Activated T-cell treated with anti-CD3 and anti-CD28 coated beads, Interleukin-2, amount 50 U/mL, for 24 hours (primary cell): Measurements from ENCODE around the gene PF4V1.

Source experiments
- DNase-seq: peaks from one replicate; pipeline ENCODE4 v3.0.0-alpha.2; 2020
- H3K27ac Mint-ChIP-seq: 2 replicates; pipeline ENCODE4 v1.8.0; 2020; ENCODE audit warnings: mild to moderate bottlenecking, mixed read lengths
- H3K27me3 Mint-ChIP-seq: 2 replicates; pipeline ENCODE4 v1.8.0; 2020; ENCODE audit warnings: mixed read lengths
- H3K36me3 Mint-ChIP-seq: 2 replicates; pipeline ENCODE4 v1.8.0; 2020; ENCODE audit warnings: low read depth, mixed read lengths
- H3K4me1 Mint-ChIP-seq: 2 replicates; pipeline ENCODE4 v1.8.0; 2020; ENCODE audit warnings: low read depth, mixed read lengths
- H3K4me3 Mint-ChIP-seq: 2 replicates; pipeline ENCODE4 v1.8.0; 2020; ENCODE audit warnings: mild to moderate bottlenecking, moderate library complexity, mixed read lengths
- H3K9me3 Mint-ChIP-seq: 2 replicates; pipeline ENCODE4 v1.8.0; 2020; ENCODE audit warnings: mixed read lengths

PF4V1 gene

GRCh38 chr4:73870260-73870659, 17.2 kb downstream of the PF4V1 start:
- DNase-seq: no peak
- no peaks in the 10 kb centered on the region for H3K4me1 Mint-ChIP-seq
- peaks cover 30% of the 10 kb centered on the region for H3K27me3 Mint-ChIP-seq
- no peaks in the 10 kb centered on the region for H3K36me3 Mint-ChIP-seq
- no peak overlapping the region for H3K4me3 Mint-ChIP-seq
- no peak overlapping the region for H3K27ac Mint-ChIP-seq
- H3K9me3 Mint-ChIP-seq: no peaks in the 10 kb centered on the region

DNA sequence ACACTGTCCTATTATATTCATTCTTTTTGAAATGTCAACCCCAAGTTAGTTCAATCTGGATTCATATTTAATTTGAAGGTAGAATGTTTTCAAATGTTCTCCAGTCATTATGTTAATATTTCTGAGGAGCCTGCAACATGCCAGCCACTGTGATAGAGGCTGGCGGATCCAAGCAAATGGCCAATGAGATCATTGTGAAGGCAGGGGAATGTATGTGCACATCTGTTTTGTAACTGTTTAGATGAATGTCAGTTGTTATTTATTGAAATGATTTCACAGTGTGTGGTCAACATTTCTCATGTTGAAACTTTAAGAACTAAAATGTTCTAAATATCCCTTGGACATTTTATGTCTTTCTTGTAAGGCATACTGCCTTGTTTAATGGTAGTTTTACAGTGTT, 17.7 kb downstream of the PF4V1 start:
- no peak for DNase-seq
- H3K4me1 Mint-ChIP-seq: no peaks in the 10 kb centered on the region
- H3K27me3 Mint-ChIP-seq: peaks cover 30% of the 10 kb centered on the region

DNA sequence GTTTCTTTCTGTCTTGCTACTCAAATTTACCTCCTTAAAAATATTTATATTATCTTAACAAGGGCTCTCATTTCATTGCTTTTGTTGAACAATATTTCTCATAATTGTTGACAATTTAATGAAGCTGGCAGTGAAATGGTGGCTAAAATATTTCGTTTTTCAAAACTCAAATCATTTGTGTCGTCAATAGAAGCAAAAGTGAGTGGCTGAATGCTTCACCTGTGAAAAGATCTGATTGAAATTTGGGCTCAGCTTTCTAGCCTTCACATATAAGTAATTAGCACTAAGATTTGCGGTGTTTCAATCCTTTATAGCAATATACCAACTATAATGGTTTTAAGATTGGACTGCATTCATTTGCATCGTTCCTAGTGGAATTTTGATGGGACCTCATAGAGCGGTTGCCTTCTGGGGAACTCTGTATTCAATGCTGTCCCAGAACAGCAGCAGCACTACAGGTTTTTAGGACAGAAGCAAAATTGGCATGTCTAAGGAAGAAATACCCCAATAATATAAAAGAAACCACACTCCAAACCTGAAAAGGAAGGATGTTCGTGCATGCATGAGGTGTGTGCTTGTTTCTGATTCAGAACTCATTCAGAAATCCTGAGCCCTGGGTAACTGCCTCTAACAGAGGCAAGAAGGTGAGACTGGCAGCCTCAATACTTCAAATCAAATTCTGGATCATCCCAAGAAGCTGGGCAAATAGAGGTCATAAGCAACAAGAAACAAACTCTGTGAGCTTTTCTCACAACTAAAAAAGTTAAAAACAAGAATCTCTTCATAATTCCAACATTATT, 18.6 kb downstream of the PF4V1 start:
- Mint-ChIP-seq H3K4me1 (no peaks in the 10 kb centered on the region), H3K27me3 (peaks cover 30% of the 10 kb centered on the region), H3K27ac (no peak overlapping the region), H3K4me3 (no peak overlapping the region), H3K36me3 (no peaks in the 10 kb centered on the region), H3K9me3 (no peaks in the 10 kb centered on the region)
- DNase-seq: no peak

More for the DNA sequence above, 17.7 kb downstream of the PF4V1 start:
- no peaks in the 10 kb centered on the region for H3K9me3 Mint-ChIP-seq
- no peak overlapping the region for H3K4me3 Mint-ChIP-seq
- H3K27ac Mint-ChIP-seq: no peak overlapping the region
- no peaks in the 10 kb centered on the region for H3K36me3 Mint-ChIP-seq

DNA sequence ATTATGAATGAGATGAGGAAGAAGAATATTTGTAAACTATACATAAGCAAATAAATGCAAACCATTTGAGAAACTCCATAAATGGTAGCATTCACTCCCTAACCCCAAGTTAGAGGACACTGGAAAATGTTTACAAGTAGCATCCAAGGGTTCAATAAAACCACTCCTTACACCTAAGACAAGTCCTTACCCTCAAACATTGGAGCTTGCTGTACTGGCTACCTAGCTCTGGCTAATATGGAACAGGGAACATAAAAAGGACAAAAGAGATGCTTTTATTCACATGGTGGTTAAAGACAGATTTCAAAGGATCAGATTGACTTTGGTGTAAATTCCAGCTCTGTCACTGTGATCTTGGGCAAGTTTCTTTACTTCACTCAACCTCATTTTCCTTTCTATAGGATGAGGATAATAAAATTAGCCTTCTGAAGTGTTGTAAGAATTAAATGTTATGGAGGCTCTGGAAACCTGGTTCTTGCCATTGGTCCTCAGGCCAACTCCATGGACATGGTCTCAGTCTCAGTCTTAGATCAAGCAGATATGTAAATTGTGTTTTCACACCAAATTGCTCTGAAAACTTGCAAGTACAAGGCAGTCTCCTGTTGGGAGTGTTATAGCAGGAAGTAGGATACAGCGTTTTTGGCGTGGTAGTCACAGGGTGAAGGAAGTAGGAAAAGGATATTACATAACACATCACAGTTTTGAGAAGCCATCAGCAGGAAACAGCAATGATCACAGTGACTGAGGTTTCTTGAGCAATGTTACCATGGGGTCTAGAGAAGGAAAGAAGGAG, 19.4 kb downstream of the PF4V1 start:
- no peaks in the 10 kb centered on the region for H3K9me3 Mint-ChIP-seq
- H3K27ac Mint-ChIP-seq: no peak overlapping the region
- H3K36me3 Mint-ChIP-seq: no peaks in the 10 kb centered on the region
- H3K4me3 Mint-ChIP-seq: no peak overlapping the region
- no peak for DNase-seq
- peaks cover 30% of the 10 kb centered on the region for H3K27me3 Mint-ChIP-seq
- H3K4me1 Mint-ChIP-seq: no peaks in the 10 kb centered on the region

DNA sequence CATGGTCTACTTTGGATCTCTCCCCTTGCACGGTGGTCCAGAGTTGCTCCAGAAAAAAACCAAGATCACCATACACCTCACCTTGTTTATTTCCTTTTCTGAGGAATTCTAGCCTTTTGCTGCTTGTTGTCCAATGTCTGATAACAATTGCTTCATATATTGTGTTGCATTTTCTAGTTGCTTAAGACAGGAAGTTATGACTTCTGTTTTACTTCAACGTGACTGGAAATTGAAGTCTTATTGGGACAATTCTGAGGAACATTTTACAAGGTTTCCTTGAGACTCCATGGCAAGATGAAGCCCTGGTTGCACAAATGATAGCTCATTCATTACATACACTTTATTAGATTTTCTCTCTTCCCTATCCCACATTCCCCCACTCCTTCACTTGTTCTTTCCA, 21.3 kb downstream of the PF4V1 start:
- H3K27me3 Mint-ChIP-seq: peaks cover 16% of the 10 kb centered on the region

GRCh38 chr4:73875401-73875800, 22.3 kb downstream of the PF4V1 start:
- Mint-ChIP-seq H3K27me3 (peaks cover 5% of the 10 kb centered on the region), H3K4me3 (no peak overlapping the region)

More for the DNA sequence above, 21.3 kb downstream of the PF4V1 start:
- Mint-ChIP-seq H3K4me1 (no peaks in the 10 kb centered on the region), H3K36me3 (no peaks in the 10 kb centered on the region), H3K9me3 (no peaks in the 10 kb centered on the region), H3K4me3 (no peak overlapping the region), H3K27ac (no peak overlapping the region)
- no peak for DNase-seq

DNA sequence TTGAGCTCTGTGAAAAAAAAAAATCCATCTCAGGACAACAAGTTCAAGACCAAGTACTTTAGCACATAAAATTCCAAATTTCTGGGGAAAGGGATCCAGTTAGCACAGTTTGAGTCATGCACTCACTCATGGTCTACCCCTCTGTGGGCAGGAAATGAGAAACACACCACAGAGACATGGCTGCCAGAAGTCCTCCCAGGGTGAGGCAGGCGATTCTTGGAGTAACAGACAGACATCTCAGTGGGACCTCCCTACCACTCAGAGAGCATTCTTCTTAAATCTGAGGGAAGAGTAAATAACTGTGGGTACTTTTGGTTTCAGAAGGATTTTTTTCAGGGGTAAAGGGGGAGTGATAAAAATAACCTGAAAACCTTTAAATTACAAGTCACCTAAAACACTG, 30.2 kb downstream of the PF4V1 start:
- Mint-ChIP-seq H3K36me3 (no peaks in the 10 kb centered on the region), H3K27me3 (no peaks in the 10 kb centered on the region), H3K4me1 (no peaks in the 10 kb centered on the region), H3K4me3 (no peak overlapping the region), H3K27ac (no peak overlapping the region), H3K9me3 (no peaks in the 10 kb centered on the region)
- DNase-seq: no peak

More at GRCh38 chr4:73875401-73875800, 22.3 kb downstream of the PF4V1 start:
- no peaks in the 10 kb centered on the region for H3K36me3 Mint-ChIP-seq
- no peak for DNase-seq
- H3K27ac Mint-ChIP-seq: no peak overlapping the region
- H3K9me3 Mint-ChIP-seq: no peaks in the 10 kb centered on the region
- no peaks in the 10 kb centered on the region for H3K4me1 Mint-ChIP-seq

DNA sequence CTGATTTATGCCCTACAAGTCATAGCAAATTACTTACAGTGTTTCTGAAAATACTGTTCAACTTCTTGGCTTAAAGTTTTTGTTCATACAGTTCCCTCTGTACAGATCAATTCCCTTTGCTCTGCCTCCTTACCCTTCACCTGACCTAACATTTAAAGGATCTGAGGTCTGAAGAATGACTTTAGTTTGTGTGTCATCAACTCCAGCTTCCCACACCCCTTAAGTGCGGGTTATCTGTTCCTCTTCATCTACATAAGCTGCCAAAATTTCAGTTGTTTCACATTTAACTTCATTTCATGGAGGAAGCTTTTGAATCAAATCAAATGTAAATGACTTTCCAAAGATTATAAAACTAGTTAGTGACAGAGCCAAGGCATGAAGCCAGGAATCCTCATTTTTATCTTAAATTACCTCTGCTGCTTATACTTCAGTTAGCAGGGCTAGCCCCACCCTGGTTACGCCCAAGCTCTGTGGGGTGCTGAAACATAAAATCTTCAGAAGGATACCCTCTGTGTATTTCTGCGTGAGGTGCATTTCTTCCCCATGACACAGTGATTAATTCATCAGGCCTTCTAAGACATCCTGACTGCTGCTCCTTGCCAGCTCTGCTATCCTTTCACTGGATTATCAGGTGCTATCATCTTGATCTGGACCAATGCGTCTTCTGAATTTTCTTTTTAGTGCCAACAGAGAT, 32.6 kb downstream of the PF4V1 start:
- Mint-ChIP-seq H3K4me3 (no peak overlapping the region), H3K9me3 (no peaks in the 10 kb centered on the region), H3K27ac (no peak overlapping the region), H3K36me3 (no peaks in the 10 kb centered on the region), H3K27me3 (no peaks in the 10 kb centered on the region), H3K4me1 (no peaks in the 10 kb centered on the region)
- no peak for DNase-seq

GRCh38 chr4:73891326-73891725, 38.2 kb downstream of the PF4V1 start:
- no peak overlapping the region for H3K27ac Mint-ChIP-seq
- H3K4me3 Mint-ChIP-seq: no peak overlapping the region
- DNase-seq: no peak
- no peaks in the 10 kb centered on the region for H3K9me3 Mint-ChIP-seq
- H3K36me3 Mint-ChIP-seq: no peaks in the 10 kb centered on the region
- no peaks in the 10 kb centered on the region for H3K4me1 Mint-ChIP-seq
- H3K27me3 Mint-ChIP-seq: no peaks in the 10 kb centered on the region

GRCh38 chr4:73891739-73892405, 38.8 kb downstream of the PF4V1 start:
- Mint-ChIP-seq H3K27ac (no peak overlapping the region), H3K4me3 (no peak overlapping the region), H3K4me1 (no peaks in the 10 kb centered on the region), H3K9me3 (no peaks in the 10 kb centered on the region), H3K36me3 (no peaks in the 10 kb centered on the region), H3K27me3 (no peaks in the 10 kb centered on the region)
- no peak for DNase-seq

- Mint-ChIP-seq H3K4me1 (no peaks in the 10 kb centered on the region), H3K36me3 (no peaks in the 10 kb centered on the region), H3K27ac (no peak overlapping the region), H3K4me3 (no peak overlapping the region), H3K27me3 (no peaks in the 10 kb centered on the region), H3K9me3 (no peaks in the 10 kb centered on the region)
- no peak for DNase-seq
These were observed 39.9 kb downstream of the PF4V1 start for GRCh38 chr4:73892966-73893365.

GRCh38 chr4:73894001-73894400, 40.9 kb downstream of the PF4V1 start:
- no peaks in the 10 kb centered on the region for H3K9me3 Mint-ChIP-seq
- H3K36me3 Mint-ChIP-seq: no peaks in the 10 kb centered on the region
- H3K27me3 Mint-ChIP-seq: no peaks in the 10 kb centered on the region
- DNase-seq: no peak
- H3K4me1 Mint-ChIP-seq: no peaks in the 10 kb centered on the region
- H3K4me3 Mint-ChIP-seq: no peak overlapping the region
- no peak overlapping the region for H3K27ac Mint-ChIP-seq

DNA sequence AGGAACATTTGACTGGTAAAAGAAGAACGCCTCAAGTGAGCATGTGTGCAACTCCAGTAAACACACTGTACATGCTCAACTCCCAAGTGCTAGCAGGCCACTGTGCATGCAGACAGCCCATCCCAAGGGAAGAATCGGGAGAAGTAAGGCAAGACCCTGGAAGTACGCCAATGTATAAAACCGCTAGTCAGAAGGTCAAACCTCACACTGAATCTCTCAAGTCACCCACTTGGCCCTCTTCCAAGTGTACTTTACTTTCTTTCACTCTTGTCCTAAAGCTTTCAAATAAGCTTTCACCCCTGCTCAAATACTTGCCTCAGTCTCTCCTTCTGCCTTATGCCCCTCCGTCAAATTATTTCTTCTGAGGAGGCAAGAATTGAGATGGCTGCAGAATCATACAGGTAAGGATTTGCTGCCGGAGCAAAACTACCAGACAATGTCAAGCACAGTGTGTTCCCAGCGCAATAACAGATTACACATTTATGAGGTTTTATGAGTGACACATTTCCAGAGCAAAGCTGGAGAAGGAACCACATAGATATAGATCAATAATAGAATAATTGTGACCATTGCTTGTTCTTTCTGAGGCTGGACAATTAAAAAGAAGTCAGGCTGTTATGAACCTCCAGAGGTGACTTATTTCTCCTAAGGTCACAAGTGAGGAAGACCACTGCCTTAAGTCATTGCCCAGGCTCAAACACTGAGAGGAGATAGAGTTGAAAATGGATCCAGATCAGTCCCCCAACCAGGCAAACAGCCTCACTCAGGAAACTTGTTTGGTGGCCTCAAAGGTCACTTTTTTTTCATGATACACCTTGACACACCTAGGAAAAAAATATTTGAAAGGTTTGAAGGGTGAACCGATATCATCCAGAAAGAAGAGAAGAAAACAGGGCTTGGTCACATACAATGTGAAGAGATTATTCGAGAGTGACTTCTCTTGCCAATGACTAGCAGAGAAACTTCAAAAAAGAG, 42.4 kb downstream of the PF4V1 start:
- H3K27me3 Mint-ChIP-seq: no peaks in the 10 kb centered on the region
- no peak overlapping the region for H3K4me3 Mint-ChIP-seq
- no peaks in the 10 kb centered on the region for H3K4me1 Mint-ChIP-seq
- DNase-seq: no peak
- no peak overlapping the region for H3K27ac Mint-ChIP-seq
- H3K9me3 Mint-ChIP-seq: no peaks in the 10 kb centered on the region
- H3K36me3 Mint-ChIP-seq: no peaks in the 10 kb centered on the region
